ENCODE data around the gene GRPEL1. TPM values are rescaled to one million over a fixed set of nuclear protein-coding genes. Genes with fewer than 3 reads are reported as not detected.

The GRPEL1 gene
- total and polyA plus RNA-seq, 2 of the 4 experiments (the other 2 are of a cell fraction): 33.0 to 33.9 TPM

- H3K18ac ChIP-seq (ENCODE audit: low read depth, low read length): no peak overlapping the region
- H3K14ac ChIP-seq (replicated peaks; ENCODE audit: low read depth, low read length): no peak overlapping the region; the same call in 1 of the 2 replicates
- peaks cover 19% of the 10 kb centered on the region for H4K20me1 ChIP-seq (ENCODE audit: insufficient read depth, low read length)
- peak overlapping the region; percentile 98 for H3K4me2 ChIP-seq (ENCODE audit: low read depth, low read length)
- in situ Hi-C loops (cut with MboI; ENCODE audit: low sequenced_read_pairs): no loop called here
- H4K8ac ChIP-seq (ENCODE audit: low read depth in 2 of 2, low read length in 2 of 2): no peak overlapping the region
- H3K9me3 ChIP-seq (ENCODE audit: control insufficient read depth, insufficient read depth, low read length): no peaks in the 10 kb centered on the region
- H3K23ac ChIP-seq (ENCODE audit: low read depth, low read length): peak overlapping the region; percentile 51; the same call in 1 of the 2 replicates
- no peak overlapping the region for H2AFZ ChIP-seq (replicated peaks; ENCODE audit: low read length, poor library complexity)
- no peak overlapping the region for H3K4ac ChIP-seq (ENCODE audit: low read depth, low read length)
- H2AK5ac ChIP-seq (ENCODE audit: low read depth, low read length): peak overlapping the region; percentile 71; the same call in 1 of the 2 replicates
- H4K5ac ChIP-seq (ENCODE audit: low read depth, low read length): no peak overlapping the region
- peaks cover 21% of the 10 kb centered on the region for H3K36me3 ChIP-seq (ENCODE audit: control insufficient read depth, insufficient read depth, low read length)
- H2BK120ac ChIP-seq (ENCODE audit: low read depth, low read length): no peak overlapping the region
- H3K4me3 ChIP-seq (ENCODE audit: insufficient read depth, low read depth, low read length): peak overlapping the region; percentile 55; the same call in 1 of the 2 replicates
- TF ChIP-seq NFE2L2 (IDR thresholded peaks at IDR 0.05; ENCODE audit: low read depth, low read length) (no peak), CTCF (conservative IDR thresholded peaks at IDR 0.05; ENCODE audit: low read depth, low read length) (no peak), CHD1 (IDR thresholded peaks at IDR 0.05; ENCODE audit: low read depth, low read length) (no peak), ELK1 (IDR thresholded peaks at IDR 0.05; ENCODE audit: borderline replicate concordance, low read depth, low read length) (no peak), MXI1 (IDR thresholded peaks at IDR 0.05; ENCODE audit: borderline replicate concordance, low read depth, low read length) (no peak), CEBPB (IDR thresholded peaks at IDR 0.05; ENCODE audit: low read depth, low read length) (no peak), MAFK (IDR thresholded peaks at IDR 0.05; ENCODE audit: low read depth, low read length) (no peak)
- H3K27me3 ChIP-seq (ENCODE audit: control insufficient read depth, insufficient read depth, low read length): peaks cover under 1% of the 10 kb centered on the region; the same call in 1 of the 2 replicates
- H3K4me1 ChIP-seq (ENCODE audit: control insufficient read depth, insufficient read depth, low read length): peaks cover 7% of the 10 kb centered on the region; the same call in 1 of the 2 replicates
- H2BK5ac ChIP-seq (ENCODE audit: low read depth, low read length, poor library complexity, severe bottlenecking): no peak overlapping the region
- H3K9ac ChIP-seq (ENCODE audit: low read depth, low read length): peak overlapping the region; percentile 17; the same call in 1 of the 2 replicates
- H2BK15ac ChIP-seq (ENCODE audit: low read depth, low read length): no peak overlapping the region
- H3K56ac ChIP-seq (ENCODE audit: extremely low read depth, insufficient read depth, low read length): no peak overlapping the region
- H2BK20ac ChIP-seq (ENCODE audit: low read depth, low read length): no peak overlapping the region
- H3K27ac ChIP-seq (ENCODE audit: insufficient read depth, low read length): no peak overlapping the region
- no TSS peak for BruUV-seq (replicated peaks)
- dilution Hi-C loops (cut with HindIII; ENCODE audit: low sequenced_read_pairs, unreplicated experiment): no loop called here
- no peak overlapping the region for H2AK9ac ChIP-seq (replicated peaks; ENCODE audit: low read depth, low read length, poor library complexity)
- POLR2A ChIA-PET (ENCODE audit: unreplicated experiment): no interaction called here
- H3K9me1 ChIP-seq (ENCODE audit: insufficient read depth, low read length): peaks cover 3% of the 10 kb centered on the region; the same call in 1 of the 2 replicates
- no peak for DNase-seq
- peaks cover 26 to 40% of the 10 kb centered on the region in 2 experiments for H3K79me1 ChIP-seq (ENCODE audit: low read depth in 1 of 2, low read length in 2 of 2)
- no peak for ATAC-seq (ENCODE audit: low read depth)
- CTCF ChIA-PET: interaction anchor here (0.6 kb wide), 1 partner anchor 410 kb away, joined by 5 read pairs; no protein-coding TSS in a partner anchor
- no peak overlapping the region for H4K91ac ChIP-seq (ENCODE audit: insufficient read depth, low read depth, low read length)
- intact Hi-C loops (cut with micrococcal nuclease): no loop called here
- WGBS, 2 experiments (ENCODE audit: extremely low coverage in 2 of 2, insufficient read length in 1 of 2): 88% methylated on average over 1 of the region's 4 CpGs; no CpG with 5 or more reads in 1 of the 2 experiments
These were observed 1.4 kb downstream of the GRPEL1 start for GRCh38 chr4:7066493-7066892.

All from IMR-90 (cell line).